ENCODE data around the gene PELI3. TPM values are rescaled to one million over a fixed set of nuclear protein-coding genes. Genes with fewer than 3 reads are reported as not detected.
A peak's percentile ranks its signal among the peaks of the same experiment; 100 is the strongest.

The PELI3 gene
- total and polyA plus RNA-seq, 10 of the 15 experiments (the other 5 are each of a cell fraction or from before 2014, with no cell fraction given): 0.14 to 1.5 (median 0.66) TPM

GRCh38 chr11:66418168-66418985, 48.3 kb upstream of the PELI3 start (continued):
- TF ChIP-seq ATF2 (IDR thresholded peaks at IDR 0.05; ENCODE audit: low read length) (0 out of 2 replicates have a peak, but pooled peaks have one; percentile 31), MEF2A (IDR thresholded peaks at IDR 0.05; ENCODE audit: insufficient read depth, low read depth, low read length) (peak; percentile 97), ZNF217 (IDR thresholded peaks at IDR 0.05) (no peak), PAX5 (IDR thresholded peaks at IDR 0.05; ENCODE audit: borderline replicate concordance, low read depth, low read length) (0 out of 2 replicates have a peak, but pooled peaks have one; percentile 7), SIX5 (IDR thresholded peaks at IDR 0.05; ENCODE audit: low read depth, low read length, severe bottlenecking) (no peak), NR2C2 (IDR thresholded peaks at IDR 0.05; ENCODE audit: borderline replicate concordance, control insufficient read depth, insufficient read length, low read depth) (no peak), BRCA1 (IDR thresholded peaks at IDR 0.05; ENCODE audit: low read depth, low read length) (no peak), RELA (IDR thresholded peaks at IDR 0.05; ENCODE audit: borderline replicate concordance, partially characterized antibody) (no peak)
- TF ChIP-seq, protein P1, sequence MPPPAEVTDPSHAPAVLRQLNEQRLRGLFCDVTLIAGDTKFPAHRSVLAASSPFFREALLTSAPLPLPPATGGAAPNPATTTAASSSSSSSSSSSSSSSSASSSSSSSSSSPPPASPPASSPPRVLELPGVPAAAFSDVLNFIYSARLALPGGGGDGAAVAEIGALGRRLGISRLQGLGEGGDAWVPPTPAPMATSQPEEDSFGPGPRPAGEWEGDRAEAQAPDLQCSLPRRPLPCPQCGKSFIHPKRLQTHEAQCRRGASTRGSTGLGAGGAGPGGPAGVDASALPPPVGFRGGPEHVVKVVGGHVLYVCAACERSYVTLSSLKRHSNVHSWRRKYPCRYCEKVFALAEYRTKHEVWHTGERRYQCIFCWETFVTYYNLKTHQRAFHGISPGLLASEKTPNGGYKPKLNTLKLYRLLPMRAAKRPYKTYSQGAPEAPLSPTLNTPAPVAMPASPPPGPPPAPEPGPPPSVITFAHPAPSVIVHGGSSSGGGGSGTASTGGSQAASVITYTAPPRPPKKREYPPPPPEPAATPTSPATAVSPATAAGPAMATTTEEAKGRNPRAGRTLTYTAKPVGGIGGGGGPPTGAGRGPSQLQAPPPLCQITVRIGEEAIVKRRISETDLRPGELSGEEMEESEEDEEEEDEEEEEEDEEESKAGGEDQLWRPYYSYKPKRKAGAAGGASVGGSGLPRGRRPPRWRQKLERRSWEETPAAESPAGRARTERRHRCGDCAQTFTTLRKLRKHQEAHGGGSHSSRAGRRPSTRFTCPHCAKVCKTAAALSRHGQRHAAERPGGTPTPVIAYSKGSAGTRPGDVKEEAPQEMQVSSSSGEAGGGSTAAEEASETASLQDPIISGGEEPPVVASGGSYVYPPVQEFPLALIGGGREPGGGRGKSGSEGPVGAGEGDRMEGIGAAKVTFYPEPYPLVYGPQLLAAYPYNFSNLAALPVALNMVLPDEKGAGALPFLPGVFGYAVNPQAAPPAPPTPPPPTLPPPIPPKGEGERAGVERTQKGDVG (CRISPR knock-in tag; IDR thresholded peaks at IDR 0.05): no peak
- TF ChIP-seq, protein P2, sequence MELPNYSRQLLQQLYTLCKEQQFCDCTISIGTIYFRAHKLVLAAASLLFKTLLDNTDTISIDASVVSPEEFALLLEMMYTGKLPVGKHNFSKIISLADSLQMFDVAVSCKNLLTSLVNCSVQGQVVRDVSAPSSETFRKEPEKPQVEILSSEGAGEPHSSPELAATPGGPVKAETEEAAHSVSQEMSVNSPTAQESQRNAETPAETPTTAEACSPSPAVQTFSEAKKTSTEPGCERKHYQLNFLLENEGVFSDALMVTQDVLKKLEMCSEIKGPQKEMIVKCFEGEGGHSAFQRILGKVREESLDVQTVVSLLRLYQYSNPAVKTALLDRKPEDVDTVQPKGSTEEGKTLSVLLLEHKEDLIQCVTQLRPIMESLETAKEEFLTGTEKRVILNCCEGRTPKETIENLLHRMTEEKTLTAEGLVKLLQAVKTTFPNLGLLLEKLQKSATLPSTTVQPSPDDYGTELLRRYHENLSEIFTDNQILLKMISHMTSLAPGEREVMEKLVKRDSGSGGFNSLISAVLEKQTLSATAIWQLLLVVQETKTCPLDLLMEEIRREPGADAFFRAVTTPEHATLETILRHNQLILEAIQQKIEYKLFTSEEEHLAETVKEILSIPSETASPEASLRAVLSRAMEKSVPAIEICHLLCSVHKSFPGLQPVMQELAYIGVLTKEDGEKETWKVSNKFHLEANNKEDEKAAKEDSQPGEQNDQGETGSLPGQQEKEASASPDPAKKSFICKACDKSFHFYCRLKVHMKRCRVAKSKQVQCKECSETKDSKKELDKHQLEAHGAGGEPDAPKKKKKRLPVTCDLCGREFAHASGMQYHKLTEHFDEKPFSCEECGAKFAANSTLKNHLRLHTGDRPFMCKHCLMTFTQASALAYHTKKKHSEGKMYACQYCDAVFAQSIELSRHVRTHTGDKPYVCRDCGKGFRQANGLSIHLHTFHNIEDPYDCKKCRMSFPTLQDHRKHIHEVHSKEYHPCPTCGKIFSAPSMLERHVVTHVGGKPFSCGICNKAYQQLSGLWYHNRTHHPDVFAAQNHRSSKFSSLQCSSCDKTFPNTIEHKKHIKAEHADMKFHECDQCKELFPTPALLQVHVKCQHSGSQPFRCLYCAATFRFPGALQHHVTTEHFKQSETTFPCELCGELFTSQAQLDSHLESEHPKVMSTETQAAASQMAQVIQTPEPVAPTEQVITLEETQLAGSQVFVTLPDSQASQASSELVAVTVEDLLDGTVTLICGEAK (IDR thresholded peaks at IDR 0.05; ENCODE audit: borderline replicate concordance): peak; percentile 27; the same call in 1 of the 2 replicates

Measured in GM12878 (cell line).